NCI-H1092 treated with DMSO at 0.1 percent for 48 hours (cell line): Measurements from ENCODE around the gene CHST3.
"Not testable (repeated sequence)": the region's sequence is repeated elsewhere in the genome, so short reads cannot be mapped to it uniquely, and the experiment has no call there.

Experiments
- DNase-seq: peaks from one replicate; lab custom pipeline; 2025; lab: John Stamatoyannopoulos, UW

CHST3 gene

GRCh38 chr10:72032409-72033162 lies 68.4 kb downstream of the CHST3 start:
- DNase-seq = not testable (repeated sequence)

GRCh38 chr10:72034040-72034499 lies 69.9 kb downstream of the CHST3 start:
- DNase-seq = no peak

DNA sequence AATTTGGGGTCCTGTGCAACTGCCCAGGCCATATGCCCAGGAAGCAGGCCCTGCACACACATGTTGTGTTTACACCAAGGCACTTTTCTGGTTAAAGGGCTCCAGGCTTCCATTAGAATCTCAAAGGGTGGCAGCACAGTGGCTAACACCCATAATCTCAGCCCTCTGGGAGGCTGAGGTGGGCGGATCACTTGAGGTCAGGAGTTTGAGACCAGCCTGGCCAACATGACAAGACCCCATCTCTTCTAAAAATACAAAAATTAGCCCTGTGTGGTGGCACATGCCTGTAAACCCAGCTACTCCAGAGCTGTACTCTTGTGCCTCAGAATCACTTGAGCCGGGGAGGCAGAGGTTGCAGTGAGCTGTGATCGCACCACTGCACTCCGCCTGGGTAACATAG lies 70.6 kb downstream of the CHST3 start:
- DNase-seq = no peak

- DNase-seq = no peak
Observed at GRCh38 chr10:72035252-72035887, 71.2 kb downstream of the CHST3 start.

GRCh38 chr10:72037266-72037665 lies 73.1 kb downstream of the CHST3 start:
- no peak for DNase-seq

DNA sequence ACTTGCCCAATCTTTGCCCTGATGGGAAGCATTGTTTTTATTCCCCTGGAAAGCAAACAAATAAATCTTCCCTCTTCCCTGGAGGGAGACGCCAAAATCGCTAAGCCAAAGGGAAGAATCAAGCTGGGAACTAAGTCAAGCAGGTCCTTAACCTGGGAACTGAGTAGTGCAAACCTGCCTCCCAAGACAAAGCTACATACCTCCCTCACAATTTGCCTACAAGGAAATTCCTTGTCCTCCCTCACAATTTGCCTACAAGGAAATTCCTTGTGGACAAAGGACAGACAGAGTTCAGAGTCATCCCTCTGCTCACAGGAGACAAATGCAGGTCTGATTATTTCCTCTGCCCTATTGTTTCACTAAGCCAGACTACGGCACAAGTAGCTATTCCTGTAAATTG lies 73.6 kb downstream of the CHST3 start:
- no peak for DNase-seq

DNA sequence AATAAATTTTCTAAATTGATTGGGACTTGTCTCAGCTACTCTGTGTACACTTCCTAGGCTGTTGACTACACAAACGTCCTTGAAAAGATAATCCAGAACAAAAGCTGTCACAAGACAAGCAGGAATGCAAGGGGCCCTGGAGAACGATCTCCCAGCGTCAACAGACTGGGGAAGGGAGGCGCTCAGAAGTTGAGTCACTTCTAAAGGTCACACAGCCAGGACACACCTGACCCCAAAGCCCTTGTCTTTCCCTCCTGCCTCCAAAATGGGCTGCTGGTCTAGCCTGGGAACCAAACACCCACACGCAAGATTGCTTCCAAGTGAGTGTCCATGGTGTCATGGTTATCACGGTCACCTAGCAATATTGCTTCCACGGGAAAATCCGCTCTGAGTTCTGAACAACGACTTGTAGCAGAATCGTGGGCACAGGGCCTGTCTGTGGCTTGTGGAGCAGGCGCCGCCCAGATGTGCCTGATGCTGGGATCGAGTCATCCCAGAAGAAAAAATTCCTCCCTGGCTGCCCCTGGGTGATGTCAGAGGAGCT lies 74.3 kb downstream of the CHST3 start:
- DNase-seq = no peak

GRCh38 chr10:72039377-72039776 lies 75.2 kb downstream of the CHST3 start:
- DNase-seq = no peak

GRCh38 chr10:72041491-72041890 lies 77.3 kb downstream of the CHST3 start:
- no peak for DNase-seq

GRCh38 chr10:72043016-72043834 lies 79.0 kb downstream of the CHST3 start:
- DNase-seq = no peak

- peak; percentile 18 for DNase-seq
Observed at GRCh38 chr10:72044417-72045041, 80.3 kb downstream of the CHST3 start.

GRCh38 chr10:72045586-72045985 lies 81.4 kb downstream of the CHST3 start:
- DNase-seq = no peak

GRCh38 chr10:72048450-72049124 lies 84.4 kb downstream of the CHST3 start:
- peak; percentile 89 for DNase-seq

DNA sequence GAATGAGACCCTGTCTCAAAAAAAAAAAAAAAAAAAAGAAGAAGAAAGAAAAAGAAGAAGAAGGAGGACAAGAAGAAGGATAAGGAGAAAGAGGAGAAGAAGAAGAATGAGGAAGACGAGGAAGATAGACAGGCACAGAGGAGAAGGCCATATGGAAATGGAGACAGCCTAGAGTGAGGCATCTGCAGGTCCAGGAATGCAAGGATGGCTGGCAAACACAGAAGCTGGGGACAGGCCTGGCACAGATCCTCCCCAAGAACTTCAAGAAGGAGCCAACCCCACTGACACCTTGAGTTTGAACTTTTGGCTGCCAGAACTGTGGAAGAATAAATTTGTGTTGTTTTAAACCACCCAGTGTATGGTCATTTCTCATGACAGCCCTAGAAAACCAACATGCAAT lies 85.3 kb downstream of the CHST3 start:
- DNase-seq = no peak

- no peak for DNase-seq
Observed at GRCh38 chr10:72049969-72050781, 86.0 kb downstream of the CHST3 start.

- DNase-seq = no peak
Observed at GRCh38 chr10:72050873-72051272, 86.7 kb downstream of the CHST3 start.

DNA sequence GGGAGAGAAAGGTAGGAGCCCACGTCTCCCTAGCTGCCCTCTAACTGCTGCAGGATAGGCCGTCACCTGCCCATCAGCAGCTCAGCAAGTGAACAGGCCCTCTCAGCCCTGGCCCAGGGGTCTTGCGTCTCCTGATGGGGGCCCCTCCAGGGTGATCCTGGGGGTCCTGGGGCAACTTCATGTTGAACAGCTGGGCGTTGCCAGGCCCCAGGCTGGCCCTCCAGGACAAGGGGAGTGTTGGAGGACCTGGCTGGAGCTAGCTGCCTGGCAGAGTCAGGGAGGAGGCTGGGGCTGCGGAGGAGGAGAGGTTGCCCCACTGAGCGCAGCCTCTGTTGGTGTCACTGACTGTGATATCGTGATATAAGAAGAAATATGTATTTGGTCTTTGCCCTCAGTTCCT lies 89.5 kb downstream of the CHST3 start:
- no peak for DNase-seq

GRCh38 chr10:72056113-72056512 lies 91.9 kb downstream of the CHST3 start:
- DNase-seq = no peak

GRCh38 chr10:72056932-72057751 lies 92.9 kb downstream of the CHST3 start:
- no peak for DNase-seq
